IPS-18a (cell line): ENCODE measurements around the gene DIS3L2.

Experiments used
- H3K27ac ChIP-seq: one replicate; pipeline ENCODE4 v1.5.1; 2013; ENCODE audit warnings: low read length
- H3K27me3 ChIP-seq: one replicate; pipeline ENCODE4 v1.6.1; 2013; ENCODE audit warnings: mild to moderate bottlenecking, low read length; ENCODE audit not compliant: control insufficient read depth, insufficient read depth
- H3K36me3 ChIP-seq: one replicate; pipeline ENCODE4 v1.6.1; 2013; ENCODE audit warnings: low read depth, low read length; ENCODE audit not compliant: control insufficient read depth
- H3K4me1 ChIP-seq: one replicate; pipeline ENCODE4 v1.6.1; 2013; ENCODE audit warnings: low read depth, low read length; ENCODE audit not compliant: control insufficient read depth
- H3K4me3 ChIP-seq: one replicate; pipeline ENCODE4 v1.5.1; 2013; ENCODE audit warnings: low read length
- H3K9ac ChIP-seq: one replicate; pipeline ENCODE4 v1.6.1; 2013; ENCODE audit warnings: mild to moderate bottlenecking, low read length, moderate library complexity
- H3K9me3 ChIP-seq: one replicate; pipeline ENCODE4 v1.6.1; 2013; ENCODE audit warnings: low read depth, low read length; ENCODE audit not compliant: control insufficient read depth

Gene DIS3L2

DNA sequence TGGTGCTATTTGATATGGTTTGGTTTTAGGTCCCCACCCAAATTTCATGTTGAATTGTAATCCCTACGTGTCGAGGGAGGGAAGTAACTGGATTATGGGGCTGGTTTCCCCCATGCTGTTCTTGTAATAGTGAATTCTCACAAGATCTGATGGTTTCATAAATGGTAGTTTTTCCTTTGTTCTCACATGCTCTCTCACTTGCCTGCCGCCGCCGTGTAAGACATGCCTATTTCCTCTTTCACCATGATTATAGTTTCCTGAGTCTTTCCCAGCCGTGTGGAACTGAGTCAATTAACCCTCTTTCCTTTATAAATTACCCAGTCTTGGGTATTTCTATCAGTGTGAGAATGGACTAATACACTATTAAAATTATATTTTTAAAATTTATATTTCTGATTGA, 7.3 kb downstream of the DIS3L2 start:
- H3K36me3 ChIP-seq = no peaks in the 10 kb centered on the region
- no peaks in the 10 kb centered on the region for H3K27me3 ChIP-seq
- no peaks in the 10 kb centered on the region for H3K9me3 ChIP-seq
- H3K4me1 ChIP-seq = no peaks in the 10 kb centered on the region
- no peak overlapping the region for H3K27ac ChIP-seq
- no peak overlapping the region for H3K9ac ChIP-seq
- no peak overlapping the region for H3K4me3 ChIP-seq

GRCh38 chr2:231970461-231970860, 8.9 kb downstream of the DIS3L2 start:
- Histone ChIP-seq H3K27me3 (no peaks in the 10 kb centered on the region), H3K4me1 (no peaks in the 10 kb centered on the region), H3K9me3 (no peaks in the 10 kb centered on the region), H3K9ac (no peak overlapping the region), H3K36me3 (no peaks in the 10 kb centered on the region), H3K27ac (no peak overlapping the region), H3K4me3 (no peak overlapping the region)

DNA sequence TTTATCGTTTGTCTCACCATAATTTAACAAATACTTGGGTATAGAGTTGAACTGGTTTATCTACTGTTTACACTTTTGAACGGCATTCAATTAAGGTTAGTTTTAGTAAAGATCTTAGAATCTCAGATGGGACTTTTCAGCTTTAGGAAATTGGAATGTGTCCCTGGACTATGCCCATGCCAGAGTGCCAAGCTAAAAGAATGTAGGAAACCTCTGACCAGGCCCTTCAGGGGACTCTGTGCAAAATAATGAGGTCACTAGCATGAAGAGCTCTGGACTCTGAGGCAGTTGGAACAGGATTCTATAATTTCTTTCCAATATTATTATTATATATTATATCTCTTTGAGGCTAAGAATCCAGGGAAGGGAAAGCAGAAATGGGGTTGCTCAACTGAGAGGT, 13.5 kb downstream of the DIS3L2 start:
- H3K9me3 ChIP-seq = no peaks in the 10 kb centered on the region
- H3K9ac ChIP-seq = no peak overlapping the region
- H3K27me3 ChIP-seq = no peaks in the 10 kb centered on the region
- H3K36me3 ChIP-seq = no peaks in the 10 kb centered on the region
- H3K4me3 ChIP-seq = no peak overlapping the region
- no peaks in the 10 kb centered on the region for H3K4me1 ChIP-seq
- H3K27ac ChIP-seq = no peak overlapping the region

DNA sequence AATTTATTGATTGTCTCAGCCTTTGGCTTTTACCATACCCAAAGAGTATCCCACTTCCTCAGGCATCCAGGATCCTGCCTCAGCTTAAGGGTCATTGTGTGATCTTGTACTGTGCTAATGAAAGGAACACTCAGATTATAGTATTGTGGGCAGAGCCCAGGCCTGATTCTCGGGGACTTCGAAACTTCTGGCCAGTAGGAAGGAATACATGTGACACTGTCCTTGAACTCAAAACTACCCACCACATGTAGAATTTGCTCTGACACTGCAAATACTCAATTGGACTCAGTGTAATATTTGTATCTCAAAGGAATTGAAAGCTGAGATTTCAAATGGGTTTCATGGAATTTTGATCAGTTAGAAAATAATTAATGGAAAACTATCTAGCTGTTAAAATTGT, 15.9 kb downstream of the DIS3L2 start:
- Histone ChIP-seq H3K36me3 (no peaks in the 10 kb centered on the region), H3K4me3 (no peak overlapping the region), H3K27ac (no peak overlapping the region), H3K4me1 (no peaks in the 10 kb centered on the region), H3K27me3 (no peaks in the 10 kb centered on the region), H3K9ac (no peak overlapping the region), H3K9me3 (no peaks in the 10 kb centered on the region)

DNA sequence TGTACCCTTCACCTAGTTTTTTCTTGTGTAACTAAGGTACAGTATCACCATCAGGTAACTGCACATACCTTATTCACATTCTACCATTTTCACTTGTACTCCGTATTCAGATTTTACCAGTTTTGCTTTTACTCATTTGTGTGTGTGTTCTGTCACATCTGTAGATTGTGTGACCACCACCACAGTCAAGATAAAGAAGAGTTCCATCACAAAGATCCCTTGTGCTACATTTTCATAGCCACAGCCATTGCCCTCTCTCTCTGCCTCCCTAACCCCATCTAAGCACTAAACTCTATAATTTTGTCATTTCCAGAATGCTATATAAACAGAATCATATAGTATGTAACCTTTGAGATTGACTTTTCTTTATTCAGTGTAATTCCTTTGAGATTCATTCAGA, 23.5 kb downstream of the DIS3L2 start:
- Histone ChIP-seq H3K9ac (no peak overlapping the region), H3K4me3 (no peak overlapping the region), H3K36me3 (no peaks in the 10 kb centered on the region), H3K4me1 (peaks cover 7% of the 10 kb centered on the region), H3K27me3 (no peaks in the 10 kb centered on the region), H3K9me3 (no peaks in the 10 kb centered on the region), H3K27ac (no peak overlapping the region)

- peak overlapping the region; percentile 53 for H3K9ac ChIP-seq
- peak overlapping the region; percentile 31 for H3K4me3 ChIP-seq
- no peaks in the 10 kb centered on the region for H3K27me3 ChIP-seq
- no peaks in the 10 kb centered on the region for H3K36me3 ChIP-seq
- H3K27ac ChIP-seq = no peak overlapping the region
- H3K9me3 ChIP-seq = no peaks in the 10 kb centered on the region
- H3K4me1 ChIP-seq = peaks cover 12% of the 10 kb centered on the region
Observed at GRCh38 chr2:231985823-231986261, 24.3 kb downstream of the DIS3L2 start.

DNA sequence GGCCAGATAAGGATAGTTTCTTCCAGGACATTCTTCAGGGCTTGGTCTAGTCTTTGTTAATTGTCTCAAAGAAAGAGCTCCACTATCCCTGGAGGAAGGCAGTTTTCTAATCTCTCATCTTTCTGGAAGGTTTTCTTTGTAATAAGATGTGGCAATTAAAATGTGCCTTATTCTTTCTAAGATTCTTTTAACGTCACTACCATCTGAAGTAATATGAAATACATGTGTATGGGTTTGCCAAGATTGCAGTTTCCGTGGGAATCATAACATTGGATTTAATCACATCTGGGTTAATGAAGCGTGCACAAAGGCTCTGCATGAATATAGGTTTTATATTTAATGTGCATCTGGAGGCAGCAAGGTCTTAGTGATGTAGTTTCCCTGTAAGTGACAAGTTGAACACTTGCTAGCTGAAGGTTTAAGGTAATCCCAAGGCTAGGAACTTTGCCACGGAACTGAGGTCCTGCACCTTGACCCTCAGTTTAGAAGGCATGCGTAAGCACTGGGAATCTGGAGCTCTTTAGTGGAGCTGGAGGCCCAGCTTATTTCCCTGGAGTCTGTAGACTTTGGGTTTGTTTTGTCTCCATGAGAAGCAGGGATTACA, 25.7 kb downstream of the DIS3L2 start:
- H3K27me3 ChIP-seq = no peaks in the 10 kb centered on the region
- no peaks in the 10 kb centered on the region for H3K9me3 ChIP-seq
- H3K4me1 ChIP-seq = peaks cover 12% of the 10 kb centered on the region
- no peak overlapping the region for H3K27ac ChIP-seq
- H3K9ac ChIP-seq = no peak overlapping the region
- H3K4me3 ChIP-seq = no peak overlapping the region
- no peaks in the 10 kb centered on the region for H3K36me3 ChIP-seq

- H3K27me3 ChIP-seq = no peaks in the 10 kb centered on the region
- H3K4me1 ChIP-seq = peaks cover 12% of the 10 kb centered on the region
- no peaks in the 10 kb centered on the region for H3K9me3 ChIP-seq
- no peak overlapping the region for H3K27ac ChIP-seq
- no peak overlapping the region for H3K9ac ChIP-seq
- no peaks in the 10 kb centered on the region for H3K36me3 ChIP-seq
- no peak overlapping the region for H3K4me3 ChIP-seq
Observed at GRCh38 chr2:231988179-231988866, 26.8 kb downstream of the DIS3L2 start.

- Histone ChIP-seq H3K36me3 (no peaks in the 10 kb centered on the region), H3K27me3 (no peaks in the 10 kb centered on the region), H3K9me3 (no peaks in the 10 kb centered on the region), H3K9ac (no peak overlapping the region), H3K27ac (no peak overlapping the region), H3K4me1 (peaks cover 12% of the 10 kb centered on the region), H3K4me3 (no peak overlapping the region)
Observed at GRCh38 chr2:231991664-231992063, 30.2 kb downstream of the DIS3L2 start.

DNA sequence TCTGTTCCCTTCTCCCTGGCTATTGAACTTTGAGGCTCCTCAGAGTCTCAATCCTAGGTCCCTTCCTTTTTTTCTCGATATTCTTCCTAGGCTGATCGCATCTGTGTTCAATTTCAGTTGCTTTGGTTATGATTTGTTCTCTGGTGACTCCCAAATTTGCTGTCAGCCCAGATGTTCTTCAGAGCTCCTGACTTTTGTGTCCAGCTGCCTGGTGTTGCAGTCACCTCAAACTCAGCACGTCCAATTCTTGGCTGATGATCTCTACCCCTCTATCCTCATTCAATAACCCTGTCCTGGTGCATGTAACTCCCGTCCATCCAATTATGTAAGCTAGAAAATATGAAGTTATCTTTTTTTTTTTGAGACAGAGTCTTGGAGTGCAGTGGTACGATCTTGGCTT, 31.4 kb downstream of the DIS3L2 start:
- Histone ChIP-seq H3K4me3 (no peak overlapping the region), H3K27me3 (no peaks in the 10 kb centered on the region), H3K4me1 (peaks cover 12% of the 10 kb centered on the region), H3K9ac (no peak overlapping the region), H3K36me3 (no peaks in the 10 kb centered on the region), H3K27ac (no peak overlapping the region), H3K9me3 (no peaks in the 10 kb centered on the region)

GRCh38 chr2:231996797-231997540, 35.5 kb downstream of the DIS3L2 start:
- Histone ChIP-seq H3K4me3 (no peak overlapping the region), H3K9ac (no peak overlapping the region), H3K27ac (no peak overlapping the region), H3K27me3 (no peaks in the 10 kb centered on the region), H3K36me3 (no peaks in the 10 kb centered on the region), H3K9me3 (no peaks in the 10 kb centered on the region), H3K4me1 (no peaks in the 10 kb centered on the region)
